ENCODE results near the gene RHBDL3.

GRCh38 chr17:32289471-32290070 is 23.9 kb downstream of the RHBDL3 start:
- TF ChIP-seq POLR2AphosphoS5 (IDR thresholded peaks at IDR 0.05), result no peak
- TF ChIP-seq CTCF (IDR thresholded peaks at IDR 0.05), result no peak
- TF ChIP-seq POLR2A (IDR thresholded peaks at IDR 0.05), result no peak
- TF ChIP-seq EP300 (IDR thresholded peaks at IDR 0.05), result no peak
